ENCODE measurements around the gene MTAP. TPM values are rescaled to one million over a fixed set of nuclear protein-coding genes. Genes with fewer than 3 reads are reported as not detected.
A peak's percentile ranks its signal among the peaks of the same experiment; 100 is the strongest.

Gene MTAP
- total and polyA plus RNA-seq, 7 donors, result 4.3 to 16.6 (median 14.8) TPM

DNA sequence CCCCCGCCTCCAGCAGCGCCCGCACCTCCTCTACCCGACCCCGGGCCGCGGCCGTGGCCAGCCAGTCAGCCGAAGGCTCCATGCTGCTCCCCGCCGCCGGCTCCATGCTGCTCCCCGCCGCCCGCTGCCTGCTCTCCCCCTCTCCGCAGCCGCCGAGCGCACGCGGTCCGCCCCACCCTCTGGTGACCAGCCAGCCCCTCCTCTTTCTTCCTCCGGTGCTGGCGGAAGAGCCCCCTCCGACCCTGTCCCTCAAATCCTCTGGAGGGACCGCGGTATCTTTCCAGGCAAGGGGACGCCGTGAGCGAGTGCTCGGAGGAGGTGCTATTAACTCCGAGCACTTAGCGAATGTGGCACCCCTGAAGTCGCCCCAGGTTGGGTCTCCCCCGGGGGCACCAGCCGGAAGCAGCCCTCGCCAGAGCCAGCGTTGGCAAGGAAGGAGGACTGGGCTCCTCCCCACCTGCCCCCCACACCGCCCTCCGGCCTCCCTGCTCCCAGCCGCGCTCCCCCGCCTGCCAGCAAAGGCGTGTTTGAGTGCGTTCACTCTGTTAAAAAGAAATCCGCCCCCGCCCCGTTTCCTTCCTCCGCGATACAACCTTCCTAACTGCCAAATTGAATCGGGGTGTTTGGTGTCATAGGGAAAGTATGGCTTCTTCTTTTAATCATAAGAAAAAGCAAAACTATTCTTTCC lies 172.4 kb downstream of the MTAP start:
- Histone ChIP-seq H3K27me3 (ENCODE audit: insufficient read depth in 3 of 3, low read length in 2 of 3) (peaks cover 13 to 100% (median 41%) of the 10 kb centered on the region in 3 donors), H3K36me3 (ENCODE audit: insufficient read depth in 1 of 2, low read depth in 1 of 2) (no peaks in the 10 kb centered on the region), H3K4me1 (peaks cover 8% of the 10 kb centered on the region), H3K4me3 (peak overlapping the region; percentile 63), H3K9me3 (no peaks in the 10 kb centered on the region), H3K27ac (no peak overlapping the region)
- ATAC-seq (peak; percentile 52 to 85 (median 65)), DNase-seq (peak; percentile 25 to 53)
- intact Hi-C loops (cut with DNase I), result loop anchor here in 1 of 2 donors (10.0 kb wide), 1 partner anchor 150 kb away; no protein-coding TSS in a partner anchor
- TF ChIP-seq, protein P1, sequence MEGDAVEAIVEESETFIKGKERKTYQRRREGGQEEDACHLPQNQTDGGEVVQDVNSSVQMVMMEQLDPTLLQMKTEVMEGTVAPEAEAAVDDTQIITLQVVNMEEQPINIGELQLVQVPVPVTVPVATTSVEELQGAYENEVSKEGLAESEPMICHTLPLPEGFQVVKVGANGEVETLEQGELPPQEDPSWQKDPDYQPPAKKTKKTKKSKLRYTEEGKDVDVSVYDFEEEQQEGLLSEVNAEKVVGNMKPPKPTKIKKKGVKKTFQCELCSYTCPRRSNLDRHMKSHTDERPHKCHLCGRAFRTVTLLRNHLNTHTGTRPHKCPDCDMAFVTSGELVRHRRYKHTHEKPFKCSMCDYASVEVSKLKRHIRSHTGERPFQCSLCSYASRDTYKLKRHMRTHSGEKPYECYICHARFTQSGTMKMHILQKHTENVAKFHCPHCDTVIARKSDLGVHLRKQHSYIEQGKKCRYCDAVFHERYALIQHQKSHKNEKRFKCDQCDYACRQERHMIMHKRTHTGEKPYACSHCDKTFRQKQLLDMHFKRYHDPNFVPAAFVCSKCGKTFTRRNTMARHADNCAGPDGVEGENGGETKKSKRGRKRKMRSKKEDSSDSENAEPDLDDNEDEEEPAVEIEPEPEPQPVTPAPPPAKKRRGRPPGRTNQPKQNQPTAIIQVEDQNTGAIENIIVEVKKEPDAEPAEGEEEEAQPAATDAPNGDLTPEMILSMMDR (IDR thresholded peaks at IDR 0.05), result no peak
- 1% methylated on average over 46 to 51 of the region's 51 CpGs for WGBS, 3 donors

DNA sequence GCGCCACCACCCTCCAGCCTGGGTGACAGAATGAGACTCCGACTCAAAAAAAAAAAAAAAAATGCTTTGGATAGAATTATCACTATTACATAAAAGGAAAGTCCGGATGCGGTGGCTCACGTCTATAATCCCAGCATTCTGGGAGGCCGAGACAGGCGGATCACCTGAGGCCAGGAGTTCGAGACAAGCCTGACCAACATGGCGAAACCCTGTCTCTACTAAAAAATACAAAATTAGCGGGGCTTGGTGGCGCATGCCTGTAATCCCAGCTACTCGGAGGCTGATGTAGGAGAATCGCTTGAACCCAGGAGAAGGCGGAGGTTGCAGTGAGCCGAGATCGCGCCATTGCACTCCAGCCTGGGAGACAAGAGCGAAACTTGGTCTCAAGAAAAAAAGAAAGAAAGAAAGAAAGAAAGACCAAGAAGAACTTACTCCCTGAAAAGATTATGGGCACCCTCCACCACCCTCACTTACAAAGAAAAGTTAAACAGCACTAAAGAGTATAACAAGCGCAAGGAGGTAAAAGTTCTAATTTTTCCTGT lies 174.0 kb downstream of the MTAP start:
- no peak overlapping the region for H3K4me3 ChIP-seq
- TF ChIP-seq, protein P1 (IDR thresholded peaks at IDR 0.05), result no peak
- DNase-seq (no peak), ATAC-seq (no peak)
- 17 to 18% (median 18%) methylated on average over 19 of the region's 19 CpGs for WGBS, 3 donors
- H3K27ac ChIP-seq, result no peak overlapping the region
- H3K36me3 ChIP-seq (ENCODE audit: insufficient read depth in 1 of 2, low read depth in 1 of 2), result no peaks in the 10 kb centered on the region
- H3K9me3 ChIP-seq, result no peaks in the 10 kb centered on the region
- intact Hi-C loops (cut with DNase I), result loop anchor here in 1 of 2 donors (10.0 kb wide), 1 partner anchor 152 kb away; no protein-coding TSS in a partner anchor
- H3K27me3 ChIP-seq (ENCODE audit: insufficient read depth in 3 of 3, low read length in 2 of 3), result peaks cover 13 to 98% (median 32%) of the 10 kb centered on the region in 3 donors
- peaks cover 8% of the 10 kb centered on the region for H3K4me1 ChIP-seq

DNA sequence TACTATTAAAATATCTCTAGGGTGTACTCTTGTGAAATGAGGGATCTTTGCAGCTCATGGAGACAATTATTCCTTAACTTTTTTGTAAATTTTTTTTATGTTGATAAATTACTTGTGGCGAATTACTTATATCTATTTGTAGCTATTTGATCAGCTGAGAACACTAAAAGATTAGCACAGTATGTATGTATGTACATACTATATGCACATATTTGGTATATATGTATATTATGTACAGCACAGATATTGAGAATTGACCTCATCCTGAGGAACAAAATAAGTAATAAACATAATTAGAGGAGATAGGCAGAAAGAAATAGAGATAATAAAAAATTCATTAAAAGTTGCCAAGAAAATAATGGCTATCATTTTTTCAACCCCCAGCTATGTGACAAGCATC lies 180.0 kb downstream of the MTAP start:
- Histone ChIP-seq H3K9me3 (no peaks in the 10 kb centered on the region), H3K36me3 (ENCODE audit: insufficient read depth in 1 of 2, low read depth in 1 of 2) (no peaks in the 10 kb centered on the region), H3K27me3 (ENCODE audit: insufficient read depth in 3 of 3, low read length in 2 of 3) (peaks cover 4 to 89% (median 14%) of the 10 kb centered on the region in 3 donors), H3K4me1 (no peaks in the 10 kb centered on the region), H3K4me3 (no peak overlapping the region), H3K27ac (no peak overlapping the region)
- 44 to 65% (median 54%) methylated on average over 1 of the region's 1 CpG for WGBS, 3 donors
- ATAC-seq (no peak), DNase-seq (no peak)
- TF ChIP-seq, protein P1 (IDR thresholded peaks at IDR 0.05), result no peak
- intact Hi-C loops (cut with DNase I), result no loop called here

DNA sequence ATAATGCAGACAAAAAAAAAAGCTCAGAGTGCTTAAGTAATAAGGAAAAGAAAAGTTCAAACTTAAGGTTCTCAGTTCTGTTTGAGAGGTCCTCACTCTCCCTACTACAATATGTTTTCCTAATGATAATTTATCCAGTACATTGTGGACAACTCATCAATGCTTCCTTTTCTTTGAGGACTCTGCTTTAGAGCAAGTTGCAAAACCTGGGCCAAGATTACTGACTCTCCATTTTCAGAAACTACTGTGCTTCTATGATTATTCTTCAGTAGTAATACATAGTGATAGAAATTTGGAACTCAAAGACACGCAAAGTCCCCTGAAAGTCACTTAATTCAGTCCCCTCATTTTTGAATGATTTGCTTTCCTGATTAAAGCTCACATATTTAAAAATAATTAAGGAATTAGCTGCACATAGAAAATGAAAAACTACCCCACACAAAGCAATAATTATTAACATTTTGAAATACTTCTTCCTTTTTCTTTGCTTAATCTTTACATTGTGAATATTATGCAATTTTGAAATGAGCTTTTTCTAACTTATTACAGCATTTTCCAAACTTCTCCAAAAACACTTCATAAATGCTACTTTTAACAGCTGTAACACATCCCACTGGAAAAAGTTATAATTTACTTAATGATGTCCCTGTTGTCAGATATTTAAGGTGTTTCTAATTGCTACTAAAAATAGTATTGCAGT lies 180.6 kb downstream of the MTAP start:
- peaks cover 2 to 88% (median 14%) of the 10 kb centered on the region in 3 donors for H3K27me3 ChIP-seq (ENCODE audit: insufficient read depth in 3 of 3, low read length in 2 of 3)
- H3K27ac ChIP-seq, result no peak overlapping the region
- H3K36me3 ChIP-seq (ENCODE audit: insufficient read depth in 1 of 2, low read depth in 1 of 2), result no peaks in the 10 kb centered on the region
- no peaks in the 10 kb centered on the region for H3K4me1 ChIP-seq
- intact Hi-C loops (cut with DNase I), result no loop called here
- H3K4me3 ChIP-seq, result no peak overlapping the region
- ATAC-seq (no peak), DNase-seq (no peak)
- no peaks in the 10 kb centered on the region for H3K9me3 ChIP-seq
- WGBS, 3 donors, result 38 to 68% (median 51%) methylated on average over 1 of the region's 1 CpG
- TF ChIP-seq, protein P1 (IDR thresholded peaks at IDR 0.05), result no peak
